ENCODE results near the gene DNM3. TPM values are rescaled to one million over a fixed set of nuclear protein-coding genes. Genes with fewer than 3 reads are reported as not detected.

The DNM3 gene
- total RNA-seq, 6 donors from 2014 or later = 7.1 to 30.4 (median 10.3) TPM

DNA sequence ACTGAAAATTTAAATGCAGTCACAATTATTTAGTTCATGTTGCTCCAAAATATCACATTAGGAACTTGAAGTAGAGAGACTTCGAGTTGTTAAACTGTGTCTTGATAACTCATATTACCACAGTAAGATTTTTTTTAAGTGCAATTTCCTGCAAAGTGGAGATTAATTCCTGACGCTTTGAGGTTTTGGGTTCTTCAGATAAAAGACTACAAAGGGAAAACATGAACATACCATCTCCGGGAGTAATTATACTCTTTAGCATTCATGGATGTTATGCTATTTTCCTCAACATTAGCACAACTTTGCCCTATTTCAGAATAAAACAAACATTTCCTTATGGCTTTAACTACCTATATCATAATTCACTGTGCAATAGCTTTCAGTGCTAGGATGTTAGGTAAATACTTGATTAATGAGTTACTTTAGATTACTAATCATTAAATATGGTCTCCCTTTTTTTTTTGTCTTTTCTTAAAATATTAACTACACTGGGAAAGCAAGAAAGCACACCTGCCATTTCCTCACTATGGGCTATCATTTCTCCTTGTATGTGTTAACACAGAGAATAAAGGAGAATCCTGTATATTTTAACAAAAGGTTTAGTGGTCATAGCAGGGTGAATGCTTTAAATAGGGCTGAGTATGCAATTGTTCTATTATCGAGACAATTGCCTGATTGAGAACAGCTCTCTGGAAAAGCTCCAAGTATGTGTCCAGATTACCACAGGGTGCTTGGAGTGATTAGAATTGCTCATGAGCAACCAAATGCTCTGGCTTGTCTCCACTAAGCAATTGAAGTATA lies 326.7 kb downstream of the DNM3 start:
- 47 to 49% methylated on average over 4 of the region's 4 CpGs for WGBS, 2 donors
- ATAC-seq (ENCODE audit: low FRiP score in 2 of 2) = no peak
- TF ChIP-seq EP300 (IDR thresholded peaks at IDR 0.05) (no peak), POLR2AphosphoS5 (IDR thresholded peaks at IDR 0.05) (no peak), POLR2A (IDR thresholded peaks at IDR 0.05) (no peak), CTCF (IDR thresholded peaks at IDR 0.05) (no peak)

DNA sequence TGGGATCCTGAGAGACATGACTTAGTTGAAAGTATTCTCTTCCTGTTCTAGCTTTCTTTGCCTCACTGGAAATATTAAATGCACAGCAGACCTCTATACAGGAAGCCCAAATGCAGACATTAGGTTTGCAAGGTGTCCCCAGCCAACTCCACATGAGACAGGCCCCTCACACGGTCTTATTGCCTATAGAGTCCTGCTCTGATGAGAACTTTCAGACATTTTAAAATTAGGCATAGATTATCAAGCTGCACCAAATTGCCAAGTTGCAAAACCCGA lies 327.2 kb downstream of the DNM3 start:
- Histone ChIP-seq H3K27me3 (no peaks in the 10 kb centered on the region), H3K27ac (no peak overlapping the region), H3K9me3 (no peaks in the 10 kb centered on the region), H3K4me1 (peaks cover 0 to 5% (median 0%) of the 10 kb centered on the region in 4 donors), H3K36me3 (no peaks in the 10 kb centered on the region), H3K4me3 (no peak overlapping the region)
- DNase-seq = no peak
- 73 to 86% methylated on average over 2 of the region's 2 CpGs for WGBS, 2 donors
- TF ChIP-seq EP300 (IDR thresholded peaks at IDR 0.05) (no peak), POLR2A (IDR thresholded peaks at IDR 0.05) (no peak), CTCF (IDR thresholded peaks at IDR 0.05) (no peak), POLR2AphosphoS5 (IDR thresholded peaks at IDR 0.05) (no peak)
- no peak for ATAC-seq (ENCODE audit: low FRiP score in 2 of 2)

More for the DNA sequence above, 326.7 kb downstream of the DNM3 start:
- H3K4me1 ChIP-seq = peaks cover 0 to 5% (median 0%) of the 10 kb centered on the region in 4 donors
- no peak overlapping the region for H3K4me3 ChIP-seq
- H3K27me3 ChIP-seq = no peaks in the 10 kb centered on the region
- no peaks in the 10 kb centered on the region for H3K9me3 ChIP-seq
- DNase-seq = no peak
- H3K27ac ChIP-seq = no peak overlapping the region
- H3K36me3 ChIP-seq = no peaks in the 10 kb centered on the region

- Histone ChIP-seq H3K36me3 (no peaks in the 10 kb centered on the region), H3K9me3 (no peaks in the 10 kb centered on the region), H3K27me3 (no peaks in the 10 kb centered on the region), H3K27ac (no peak overlapping the region), H3K4me1 (peaks cover 0 to 5% (median 0%) of the 10 kb centered on the region in 4 donors), H3K4me3 (no peak overlapping the region)
- ATAC-seq (ENCODE audit: low FRiP score in 2 of 2) = no peak
- TF ChIP-seq CTCF (IDR thresholded peaks at IDR 0.05) = no peak
- no peak for TF ChIP-seq POLR2AphosphoS5 (IDR thresholded peaks at IDR 0.05)
- TF ChIP-seq POLR2A (IDR thresholded peaks at IDR 0.05) = no peak
- TF ChIP-seq EP300 (IDR thresholded peaks at IDR 0.05) = no peak
- DNase-seq = no peak
These were observed 328.5 kb downstream of the DNM3 start for GRCh38 chr1:172169836-172170235.

GRCh38 chr1:172172352-172172831 lies 331.1 kb downstream of the DNM3 start:
- no peaks in the 10 kb centered on the region for H3K36me3 ChIP-seq
- no peak overlapping the region for H3K4me3 ChIP-seq
- peaks cover 0 to 5% (median 0%) of the 10 kb centered on the region in 4 donors for H3K4me1 ChIP-seq
- no peak for TF ChIP-seq CTCF (IDR thresholded peaks at IDR 0.05)
- TF ChIP-seq EP300 (IDR thresholded peaks at IDR 0.05) = no peak
- TF ChIP-seq POLR2AphosphoS5 (IDR thresholded peaks at IDR 0.05) = no peak
- TF ChIP-seq POLR2A (IDR thresholded peaks at IDR 0.05) = no peak
- WGBS, 2 donors = 93 to 95% methylated on average over 5 of the region's 5 CpGs
- no peaks in the 10 kb centered on the region for H3K9me3 ChIP-seq
- no peak overlapping the region for H3K27ac ChIP-seq
- no peaks in the 10 kb centered on the region for H3K27me3 ChIP-seq
- ATAC-seq (ENCODE audit: low FRiP score in 2 of 2) (no peak), DNase-seq (no peak)

DNA sequence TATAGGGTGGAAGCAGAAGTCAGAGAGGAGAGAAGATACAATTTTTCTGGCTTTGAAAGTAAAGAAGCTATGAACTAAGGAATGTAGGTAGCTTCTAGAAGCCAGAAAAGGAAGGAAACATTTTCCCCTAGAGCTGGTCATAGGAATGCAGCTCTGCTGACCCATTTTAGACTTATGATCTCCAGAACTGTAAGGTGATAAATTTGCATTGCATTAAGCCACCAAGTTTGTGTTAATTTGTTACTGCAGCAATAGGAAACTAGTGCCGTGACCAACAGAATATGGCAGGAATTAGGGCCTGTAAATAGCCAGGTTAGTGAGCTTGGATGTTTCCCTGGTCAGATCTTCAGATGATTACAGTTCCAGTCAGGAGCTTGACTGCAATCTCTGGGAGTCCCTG lies 334.9 kb downstream of the DNM3 start:
- H3K36me3 ChIP-seq = no peaks in the 10 kb centered on the region
- peaks cover 6 to 9% (median 7%) of the 10 kb centered on the region in 4 donors for H3K4me1 ChIP-seq
- DNase-seq (no peak), ATAC-seq (ENCODE audit: low FRiP score in 2 of 2) (no peak)
- H3K27ac ChIP-seq = no peak overlapping the region
- no peak overlapping the region for H3K4me3 ChIP-seq
- 100% methylated on average over 1 of the region's 1 CpG for WGBS, 2 donors
- no peaks in the 10 kb centered on the region for H3K27me3 ChIP-seq
- no peaks in the 10 kb centered on the region for H3K9me3 ChIP-seq
- TF ChIP-seq CTCF (IDR thresholded peaks at IDR 0.05) (no peak), EP300 (IDR thresholded peaks at IDR 0.05) (no peak), POLR2AphosphoS5 (IDR thresholded peaks at IDR 0.05) (no peak), POLR2A (IDR thresholded peaks at IDR 0.05) (no peak)
